ENCODE measurements around the gene GRHL1. TPM values are rescaled to one million over a fixed set of nuclear protein-coding genes. Genes with fewer than 3 reads are reported as not detected.

GRHL1 gene
- total RNA-seq, 4 donors from 2014 or later, result 0.29 to 1.0 (median 0.75) TPM

DNA sequence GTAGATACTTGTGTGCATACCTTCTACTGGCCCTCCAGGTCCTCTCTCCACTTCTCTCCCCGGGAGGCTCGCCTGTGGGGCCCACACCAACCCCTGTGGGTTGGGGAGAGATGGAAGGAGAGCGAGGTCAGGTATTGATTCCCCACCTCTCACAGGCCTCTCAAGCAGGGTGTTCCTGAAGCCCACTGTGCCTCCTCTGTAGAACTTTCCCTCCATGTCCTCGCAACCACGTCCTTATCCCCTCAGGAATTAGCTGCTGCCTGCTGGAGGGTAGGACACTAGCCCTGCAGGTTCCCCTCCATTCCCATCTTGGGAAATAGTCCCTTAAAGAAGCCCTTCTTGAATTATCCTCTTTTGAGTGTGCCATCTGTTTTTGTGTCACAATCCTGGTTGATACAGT is 52.9 kb downstream of the GRHL1 start:
- Histone ChIP-seq H3K9me3 (no peaks in the 10 kb centered on the region), H3K4me3 (no peak overlapping the region), H3K27ac (peak overlapping the region; percentile 32 to 60 (median 42)), H3K4me1 (peaks cover 18 to 24% of the 10 kb centered on the region in 2 donors), H3K36me3 (no peaks in the 10 kb centered on the region), H3K27me3 (no peaks in the 10 kb centered on the region)
- DNase-seq, result no peak
- ATAC-seq, result no peak
- intact Hi-C loops (cut with DNase I; ENCODE audit: low total_unique reads) (no loop called here), in situ Hi-C loops (cut with MboI; ENCODE audit: low sequenced_read_pairs in 4 of 4) (no loop called here)
- no peak for TF ChIP-seq POLR2A (IDR thresholded peaks at IDR 0.05)
- TF ChIP-seq, protein P1, sequence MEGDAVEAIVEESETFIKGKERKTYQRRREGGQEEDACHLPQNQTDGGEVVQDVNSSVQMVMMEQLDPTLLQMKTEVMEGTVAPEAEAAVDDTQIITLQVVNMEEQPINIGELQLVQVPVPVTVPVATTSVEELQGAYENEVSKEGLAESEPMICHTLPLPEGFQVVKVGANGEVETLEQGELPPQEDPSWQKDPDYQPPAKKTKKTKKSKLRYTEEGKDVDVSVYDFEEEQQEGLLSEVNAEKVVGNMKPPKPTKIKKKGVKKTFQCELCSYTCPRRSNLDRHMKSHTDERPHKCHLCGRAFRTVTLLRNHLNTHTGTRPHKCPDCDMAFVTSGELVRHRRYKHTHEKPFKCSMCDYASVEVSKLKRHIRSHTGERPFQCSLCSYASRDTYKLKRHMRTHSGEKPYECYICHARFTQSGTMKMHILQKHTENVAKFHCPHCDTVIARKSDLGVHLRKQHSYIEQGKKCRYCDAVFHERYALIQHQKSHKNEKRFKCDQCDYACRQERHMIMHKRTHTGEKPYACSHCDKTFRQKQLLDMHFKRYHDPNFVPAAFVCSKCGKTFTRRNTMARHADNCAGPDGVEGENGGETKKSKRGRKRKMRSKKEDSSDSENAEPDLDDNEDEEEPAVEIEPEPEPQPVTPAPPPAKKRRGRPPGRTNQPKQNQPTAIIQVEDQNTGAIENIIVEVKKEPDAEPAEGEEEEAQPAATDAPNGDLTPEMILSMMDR (IDR thresholded peaks at IDR 0.05 in 4 of 5, conservative IDR thresholded peaks at IDR 0.05 in 1 of 5), result no peak

DNA sequence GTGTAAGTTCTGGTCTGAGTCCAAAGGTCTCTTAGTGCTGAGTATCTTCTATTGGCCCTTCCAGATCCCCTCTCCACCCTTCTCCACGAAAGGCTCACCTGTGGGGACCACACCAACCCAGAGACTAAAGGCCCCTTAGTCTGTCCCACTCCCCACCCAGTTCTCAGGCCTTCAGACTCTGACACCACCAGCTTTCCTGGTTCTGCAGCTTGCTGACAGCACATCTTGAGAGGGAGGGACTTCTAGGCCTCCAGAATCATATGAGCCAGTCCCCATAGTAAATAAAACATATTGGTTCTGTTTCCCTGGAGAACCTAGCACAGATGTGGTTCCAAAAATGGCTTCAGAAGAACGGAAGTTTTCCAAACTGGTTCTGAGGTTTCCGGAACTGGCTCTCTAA is 53.3 kb downstream of the GRHL1 start:
- in situ Hi-C loops (cut with MboI; ENCODE audit: low sequenced_read_pairs in 4 of 4) (no loop called here), intact Hi-C loops (cut with DNase I; ENCODE audit: low total_unique reads) (no loop called here)
- no peak for ATAC-seq
- Histone ChIP-seq H3K27me3 (no peaks in the 10 kb centered on the region), H3K4me3 (no peak overlapping the region), H3K27ac (peak overlapping the region; percentile 32 to 60 (median 42)), H3K4me1 (peaks cover 22 to 29% of the 10 kb centered on the region in 2 donors), H3K36me3 (no peaks in the 10 kb centered on the region), H3K9me3 (no peaks in the 10 kb centered on the region)
- TF ChIP-seq POLR2A (IDR thresholded peaks at IDR 0.05), result no peak
- TF ChIP-seq, protein P1 (IDR thresholded peaks at IDR 0.05 in 4 of 5, conservative IDR thresholded peaks at IDR 0.05 in 1 of 5), result no peak
- no peak for DNase-seq

DNA sequence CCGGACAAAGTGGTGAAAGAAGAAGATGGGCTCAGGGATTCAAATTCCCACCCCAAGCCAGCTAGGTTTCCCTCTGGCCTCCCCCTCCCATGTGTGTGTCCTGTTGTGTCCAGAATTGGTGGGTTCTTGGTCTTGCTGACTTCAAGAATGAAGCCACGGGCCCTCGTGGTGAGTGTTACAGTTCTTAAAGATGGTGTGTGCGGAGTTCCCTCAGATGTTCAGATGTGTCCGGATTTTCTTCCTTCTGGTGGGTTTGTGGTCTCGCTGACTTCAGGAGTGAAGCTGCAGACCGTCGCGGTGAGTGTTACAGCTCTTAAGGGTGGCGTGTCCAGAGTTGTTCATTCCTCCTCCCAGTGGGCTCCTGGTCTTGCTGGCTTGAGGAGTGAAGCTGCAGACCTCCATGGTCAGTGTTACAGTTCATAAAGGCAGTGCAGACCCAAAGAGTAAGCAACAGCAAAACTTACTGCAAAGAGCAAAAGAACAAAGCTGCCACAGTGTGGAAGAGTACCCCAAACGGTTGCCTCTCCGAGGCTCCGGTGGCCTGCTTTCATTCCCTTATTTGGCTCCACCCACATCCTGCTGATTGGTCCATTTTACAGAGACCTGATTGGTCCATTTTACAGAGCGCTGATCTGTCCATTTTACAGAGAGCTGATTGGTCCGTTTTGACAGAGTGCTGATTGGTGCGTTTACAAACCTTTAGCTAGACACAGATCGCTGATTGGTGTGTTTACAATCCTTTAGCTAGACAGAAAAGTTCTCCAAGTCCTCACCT is 54.2 kb downstream of the GRHL1 start:
- intact Hi-C loops (cut with DNase I; ENCODE audit: low total_unique reads) (no loop called here), in situ Hi-C loops (cut with MboI; ENCODE audit: low sequenced_read_pairs in 4 of 4) (no loop called here)
- Histone ChIP-seq H3K36me3 (no peaks in the 10 kb centered on the region), H3K27me3 (no peaks in the 10 kb centered on the region), H3K4me3 (no peak overlapping the region), H3K4me1 (peaks cover 27 to 37% of the 10 kb centered on the region in 2 donors), H3K9me3 (no peaks in the 10 kb centered on the region), H3K27ac (peak overlapping the region in 2 of 4 donors; percentile 3 to 12)
- DNase-seq (no peak), ATAC-seq (no peak)
- TF ChIP-seq, protein P1 (IDR thresholded peaks at IDR 0.05 in 4 of 5, conservative IDR thresholded peaks at IDR 0.05 in 1 of 5), result no peak
- no peak for TF ChIP-seq POLR2A (IDR thresholded peaks at IDR 0.05)

DNA sequence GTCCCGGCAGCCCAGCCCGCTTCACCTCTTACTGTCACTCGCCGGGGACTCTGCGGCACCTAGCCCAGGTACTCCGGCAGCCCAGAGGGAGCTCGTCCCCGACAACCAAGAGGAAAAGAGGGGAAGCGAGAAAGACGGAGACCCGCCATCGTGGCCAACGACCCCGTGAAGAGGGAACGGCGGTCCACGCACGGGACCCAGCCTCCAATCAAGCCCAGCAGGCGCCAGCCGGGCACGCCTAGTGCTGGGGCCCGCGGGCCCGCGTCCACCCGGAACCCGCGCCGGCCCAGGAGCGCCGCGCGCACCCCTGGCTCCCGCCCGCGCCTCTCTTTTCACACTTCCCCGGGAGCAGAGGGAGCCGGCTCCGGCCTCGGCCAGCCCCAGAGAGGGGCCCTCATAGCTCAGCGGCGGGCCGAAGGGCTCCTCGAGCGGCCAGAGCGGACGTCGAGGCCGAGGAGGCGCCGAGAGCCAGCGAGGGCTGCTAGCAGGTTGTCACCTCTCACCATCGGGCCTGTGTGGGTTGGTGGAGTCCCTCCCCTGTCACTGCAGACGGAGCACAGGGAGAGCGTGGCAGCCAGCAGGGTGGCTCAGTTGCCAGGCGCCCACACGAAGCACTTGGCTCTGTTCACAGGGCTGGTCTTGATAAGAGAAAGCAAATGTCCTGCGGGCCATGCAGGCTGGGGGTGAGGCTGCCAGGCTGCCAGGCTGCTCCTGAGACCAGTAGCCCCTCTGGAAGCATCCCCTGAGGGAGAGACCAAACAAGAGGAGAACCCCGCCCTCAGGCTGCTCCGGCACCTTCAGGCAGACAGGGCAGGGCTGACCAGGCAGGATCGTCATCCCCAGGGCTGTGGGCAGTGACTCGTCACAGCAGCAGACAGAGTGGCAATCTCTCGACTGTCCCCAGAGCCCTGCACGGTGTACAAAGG is 55.0 kb downstream of the GRHL1 start:
- DNase-seq (peak in 1 of 2 donors; percentile 6), ATAC-seq (no peak)
- H3K4me3 ChIP-seq, result no peak overlapping the region
- intact Hi-C loops (cut with DNase I; ENCODE audit: low total_unique reads) (no loop called here), in situ Hi-C loops (cut with MboI; ENCODE audit: low sequenced_read_pairs in 4 of 4) (no loop called here)
- H3K36me3 ChIP-seq, result no peaks in the 10 kb centered on the region
- H3K4me1 ChIP-seq, result peaks cover 27 to 38% of the 10 kb centered on the region in 2 donors
- no peaks in the 10 kb centered on the region for H3K27me3 ChIP-seq
- peak overlapping the region in 2 of 4 donors; percentile 42 to 43 for H3K27ac ChIP-seq
- H3K9me3 ChIP-seq, result no peaks in the 10 kb centered on the region
- TF ChIP-seq POLR2A (IDR thresholded peaks at IDR 0.05), result no peak

DNA sequence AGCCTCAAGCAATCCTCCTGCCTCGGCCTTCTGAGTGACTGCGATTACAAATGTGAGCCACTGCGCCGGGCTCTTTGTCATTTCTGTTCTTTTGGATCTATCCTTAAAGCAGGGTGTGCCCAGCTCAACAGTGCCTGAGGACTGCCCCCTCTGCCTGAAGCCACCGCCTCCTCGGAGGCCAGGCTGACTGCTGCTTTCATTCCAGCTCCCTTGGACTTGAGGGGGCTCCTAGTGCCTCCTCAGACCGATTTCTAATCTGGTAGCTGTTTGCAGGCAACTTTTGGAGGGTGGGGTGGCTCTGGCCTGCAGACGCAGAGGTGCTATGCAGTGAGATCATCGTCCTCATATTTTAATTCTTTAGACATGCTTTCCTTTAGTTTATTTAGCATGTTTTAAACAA is 55.9 kb downstream of the GRHL1 start:
- in situ Hi-C loops (cut with MboI; ENCODE audit: low sequenced_read_pairs in 4 of 4) (no loop called here), intact Hi-C loops (cut with DNase I; ENCODE audit: low total_unique reads) (no loop called here)
- Histone ChIP-seq H3K27ac (peak overlapping the region; percentile 2 to 46 (median 28)), H3K27me3 (no peaks in the 10 kb centered on the region), H3K4me1 (peaks cover 27 to 38% of the 10 kb centered on the region in 2 donors), H3K4me3 (no peak overlapping the region), H3K9me3 (no peaks in the 10 kb centered on the region), H3K36me3 (no peaks in the 10 kb centered on the region)
- TF ChIP-seq, protein P1 (IDR thresholded peaks at IDR 0.05 in 4 of 5, conservative IDR thresholded peaks at IDR 0.05 in 1 of 5), result no peak
- TF ChIP-seq POLR2A (IDR thresholded peaks at IDR 0.05), result no peak
- ATAC-seq (no peak), DNase-seq (peak in 1 of 2 donors; percentile 4)
